ENCODE data around the gene SMIM26.

- TF ChIP-seq CTCF (IDR thresholded peaks at IDR 0.05): no peak
- TF ChIP-seq ZFX (IDR thresholded peaks at IDR 0.05; ENCODE audit: borderline replicate concordance): no peak
Observed at GRCh38 chr20:18577942-18578341, 10.7 kb downstream of the SMIM26 start.
